Germinal center (tissue), 1 donor: Measurements from ENCODE around the gene IFNW1.
"Not testable (repeated sequence)": the region's sequence is repeated elsewhere in the genome, so short reads cannot be mapped to it uniquely, and the experiment has no call there.

Source experiments
- DNase-seq: peaks from one replicate; pipeline ENCODE4 v3.0.0; 2012; ENCODE audit warnings: mixed read lengths, low spot score

Gene IFNW1

DNA sequence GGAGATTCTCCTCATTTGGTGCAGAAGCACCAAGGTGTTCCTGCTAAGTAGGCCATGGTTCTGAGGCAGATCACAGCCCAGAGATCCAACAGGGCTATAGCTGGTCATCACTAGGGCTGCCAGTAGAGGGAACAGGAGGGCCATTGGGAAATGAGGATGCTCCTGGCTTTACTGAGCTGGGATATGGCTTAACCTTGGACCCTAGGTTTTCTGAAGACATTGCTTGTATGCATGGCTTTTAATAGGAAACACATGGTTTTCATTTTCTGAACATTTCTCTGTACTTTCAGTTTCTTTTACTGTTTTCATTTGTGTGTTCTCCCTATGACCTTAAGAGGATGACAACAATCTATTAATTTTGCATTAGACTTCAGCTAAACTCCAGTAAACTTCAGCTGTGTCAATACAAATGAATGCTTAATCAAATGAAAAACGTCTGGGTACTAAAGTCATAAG, at the start of gene IFNW1:
Gene IFNW1, minus strand, starts transcription at position 406 of the 456 bp plus-strand sequence. Its CDS starts 262 bp downstream, at position 144.
- DNase-seq = no peak

DNA sequence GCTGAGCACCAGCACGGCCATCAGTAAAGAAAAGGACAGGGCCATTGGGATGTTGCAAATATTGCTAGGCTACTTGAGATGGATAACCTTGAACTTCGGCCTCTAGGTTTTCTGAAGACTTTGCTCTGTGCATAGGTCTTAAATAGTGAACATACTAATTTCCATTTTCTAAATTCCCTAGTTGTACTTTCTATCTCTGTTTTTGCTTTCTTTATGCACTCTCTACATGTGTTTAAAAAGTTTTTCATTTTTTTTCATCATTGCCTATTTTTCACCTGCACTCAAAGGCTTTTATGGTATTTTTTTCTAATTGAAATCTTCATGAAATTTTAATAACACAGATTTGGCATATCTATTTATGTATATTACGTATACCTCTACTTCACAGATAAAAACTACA, 45.9 kb upstream of the IFNW1 start, which contains the start of gene IFNA4:
Gene IFNA4, minus strand, starts transcription at position 101 of the 400 bp plus-strand sequence. Its CDS starts 56 bp downstream, at position 45.
- not testable (repeated sequence) for DNase-seq

DNA sequence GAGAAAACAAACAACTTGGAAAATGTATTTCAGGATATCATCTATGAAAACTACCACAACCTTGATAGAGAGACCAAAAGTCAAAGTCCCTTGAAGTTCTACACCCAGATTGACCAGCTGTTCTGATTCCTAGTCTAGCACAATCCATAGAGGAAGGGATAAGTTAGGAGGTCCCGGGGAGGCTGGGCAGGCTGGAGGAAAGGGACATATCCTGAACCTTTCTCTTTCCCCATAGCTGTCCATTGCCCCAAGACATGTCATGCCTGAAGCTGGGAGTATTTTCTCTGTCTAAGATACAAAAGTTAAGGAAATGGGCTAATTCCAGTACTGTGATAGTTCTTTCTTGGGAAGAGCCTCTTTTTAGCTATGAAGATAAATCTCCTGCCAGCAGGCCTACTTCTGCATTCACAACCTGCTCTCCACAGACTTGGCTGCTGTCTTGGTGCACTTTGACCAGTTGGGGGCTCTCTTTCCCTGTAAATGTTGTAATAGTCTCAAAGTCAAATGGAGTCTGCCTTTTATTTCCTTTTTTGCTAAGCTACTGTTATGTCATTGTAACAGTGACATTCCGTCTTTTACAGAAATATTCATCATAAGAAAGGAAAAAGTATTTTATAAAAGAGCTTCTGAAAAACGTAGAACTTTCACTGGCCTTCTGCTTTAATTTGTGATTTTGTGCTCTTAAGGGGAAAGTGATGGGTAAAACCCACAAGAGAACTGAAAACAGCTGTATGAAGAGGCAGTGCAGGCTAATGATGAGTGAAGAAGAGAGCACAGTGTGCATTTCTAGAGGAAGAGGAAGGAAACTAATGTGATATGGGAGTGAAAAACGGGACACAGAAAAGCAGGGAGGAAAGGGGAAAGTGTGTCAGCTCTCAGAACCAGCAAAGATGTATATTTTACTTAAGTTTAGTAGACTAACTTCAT, 41.4 kb upstream of the IFNW1 start:
- DNase-seq = not testable (repeated sequence)

- no peak for DNase-seq
Observed at GRCh38 chr9:21174671-21175070, 33.0 kb upstream of the IFNW1 start.

DNA sequence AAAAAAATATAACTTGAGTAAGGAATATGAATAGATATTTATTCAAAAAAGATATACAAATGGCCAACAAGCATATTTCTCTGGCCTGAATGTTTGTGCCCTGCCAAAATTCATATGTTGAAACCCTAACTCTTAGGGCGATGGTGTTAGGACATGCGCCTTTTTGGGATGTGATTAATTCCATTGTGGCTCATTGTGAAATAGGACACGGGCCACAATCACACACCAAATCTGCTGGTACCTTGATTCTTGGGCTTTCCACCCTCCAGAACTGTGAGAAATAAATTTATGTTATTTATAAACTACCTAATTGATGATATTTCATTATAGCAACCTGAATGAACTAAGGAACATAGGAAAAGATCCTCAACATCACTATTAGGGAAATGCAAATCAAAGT, 30.5 kb upstream of the IFNW1 start:
- no peak for DNase-seq

DNA sequence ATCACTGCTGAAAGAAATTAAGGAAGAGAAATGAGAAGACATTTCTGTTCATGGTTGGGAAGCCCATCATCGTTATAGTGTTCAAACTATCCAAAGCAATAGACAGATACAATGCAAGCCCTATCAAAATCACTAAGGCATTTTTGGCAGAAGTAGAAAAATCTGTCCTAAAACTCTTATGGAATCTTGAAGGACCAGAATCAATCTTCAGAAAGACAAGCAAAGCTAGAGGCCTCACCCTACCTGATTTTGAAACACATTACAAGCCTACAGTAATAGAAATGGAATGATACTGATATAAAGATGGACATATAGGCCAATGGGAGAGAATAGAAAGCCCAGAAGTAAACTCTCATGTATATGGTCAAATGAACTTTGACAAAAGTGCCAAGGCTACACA, 29.7 kb upstream of the IFNW1 start:
- DNase-seq = no peak

DNA sequence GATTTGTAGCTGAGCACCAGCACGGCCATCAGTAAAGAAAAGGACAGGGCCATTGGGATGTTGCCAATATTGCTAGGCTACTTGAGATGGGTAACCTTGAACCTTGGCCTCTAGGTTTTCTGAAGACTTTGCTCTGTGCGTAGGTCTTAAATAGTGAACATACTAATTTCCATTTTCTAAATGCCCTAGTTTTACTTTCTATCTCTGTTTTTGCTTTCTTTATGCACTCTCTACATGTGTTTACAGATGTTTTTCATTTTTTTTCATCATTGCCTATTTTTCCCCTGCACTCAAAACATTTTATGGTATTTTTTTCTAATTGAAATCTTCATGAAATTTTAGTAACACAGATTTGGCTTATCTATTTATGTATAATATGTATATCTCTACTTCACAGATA, 24.9 kb upstream of the IFNW1 start, which contains the start of gene IFNA21:
Gene IFNA21, minus strand, starts transcription at position 101 of the 400 bp plus-strand sequence. Its CDS starts 48 bp downstream, at position 53.
- not testable (repeated sequence) for DNase-seq

- DNase-seq = no peak
Observed at GRCh38 chr9:21165516-21165915, 23.9 kb upstream of the IFNW1 start.

GRCh38 chr9:21160178-21160577, 18.5 kb upstream of the IFNW1 start:
- DNase-seq = no peak

- DNase-seq = no peak
Observed at GRCh38 chr9:21155501-21155900, 13.9 kb upstream of the IFNW1 start.

DNA sequence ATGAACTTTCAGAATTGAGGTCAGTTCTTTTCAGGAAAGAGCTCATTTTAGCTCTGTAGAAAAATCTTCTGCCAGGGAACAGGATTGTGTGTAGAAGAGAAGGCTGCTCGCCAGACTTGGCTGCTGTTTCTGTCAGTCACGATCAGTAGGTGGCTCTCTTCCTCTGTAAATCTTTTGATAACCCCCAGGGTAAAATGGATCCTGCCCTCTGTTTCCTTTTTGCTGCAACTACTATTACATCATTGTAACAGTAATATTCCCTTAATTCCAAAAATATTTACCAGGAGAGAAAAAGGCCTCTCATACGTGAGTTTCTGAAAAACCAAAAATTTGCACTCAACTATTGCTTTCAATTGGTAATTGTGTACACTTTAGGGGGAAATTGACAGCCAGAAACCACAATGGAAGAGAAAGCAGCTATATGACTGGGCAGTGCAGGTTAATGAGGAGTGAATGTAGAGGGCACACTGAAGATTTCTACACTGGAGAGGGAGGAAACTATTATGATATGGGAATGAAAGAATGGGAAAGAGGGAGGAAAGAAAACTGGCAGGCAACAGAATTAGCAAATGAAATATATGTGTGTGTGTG, 12.5 kb upstream of the IFNW1 start:
- DNase-seq = no peak

- DNase-seq = no peak
Observed at GRCh38 chr9:21153336-21154017, 11.8 kb upstream of the IFNW1 start.

GRCh38 chr9:21144603-21145002, 3.0 kb upstream of the IFNW1 start:
- DNase-seq = no peak

GRCh38 chr9:21137020-21137419, 4.6 kb downstream of the IFNW1 start:
- DNase-seq = no peak

- DNase-seq = no peak
Observed at GRCh38 chr9:21135736-21136135, 5.9 kb downstream of the IFNW1 start.

DNA sequence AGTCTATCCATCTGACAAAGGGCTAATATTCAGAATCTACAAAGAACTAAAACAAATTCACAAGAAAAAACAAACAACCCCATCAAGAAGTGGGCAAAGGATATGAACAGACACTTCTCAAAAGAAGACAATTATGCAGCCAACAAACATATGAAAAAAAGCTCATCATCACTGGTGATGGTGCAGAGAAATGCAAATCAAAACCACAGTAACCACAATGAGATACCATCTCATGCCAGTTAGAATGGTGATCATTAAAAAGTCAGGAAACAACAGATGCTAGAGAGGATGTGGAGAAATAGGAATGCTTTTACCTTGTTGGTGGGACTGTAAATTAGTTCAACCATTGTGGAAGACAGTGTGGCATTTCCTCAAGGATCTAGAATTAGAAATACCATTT, 13.4 kb downstream of the IFNW1 start:
- DNase-seq = not testable (repeated sequence)

DNA sequence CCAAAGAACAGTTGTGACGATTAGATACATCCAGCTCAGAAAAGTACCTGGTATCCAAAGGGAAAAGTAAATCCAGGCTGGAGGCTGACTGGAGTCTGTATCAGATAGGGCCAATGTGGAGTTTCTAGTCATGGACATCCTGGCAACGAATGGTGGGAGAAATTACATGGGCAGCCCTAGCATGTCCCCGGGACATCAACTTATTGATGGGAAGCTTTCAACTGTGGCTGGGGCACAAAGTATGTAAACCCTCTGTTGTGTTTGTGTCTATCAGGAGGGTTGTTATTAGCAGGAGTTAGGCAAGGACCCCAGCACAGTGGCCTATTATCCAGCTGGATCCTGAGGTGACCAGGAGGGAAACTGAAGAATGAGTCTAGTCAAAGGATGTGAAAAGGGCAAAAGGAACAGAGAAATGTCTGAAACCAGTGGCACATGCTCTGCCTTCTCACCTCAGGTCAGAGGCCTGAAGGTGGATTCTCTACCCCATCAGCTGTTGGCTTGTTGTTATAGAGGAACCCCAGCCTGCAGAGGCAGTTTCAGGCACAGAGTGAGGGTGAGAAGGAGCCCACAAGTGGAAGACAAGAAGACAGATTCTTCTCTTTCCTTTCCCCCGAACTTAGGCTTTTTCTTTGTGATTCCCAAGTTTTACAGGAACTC, 19.9 kb downstream of the IFNW1 start:
- DNase-seq = no peak

GRCh38 chr9:21121079-21121478, 20.6 kb downstream of the IFNW1 start:
- DNase-seq = no peak

GRCh38 chr9:21119093-21119770, 22.4 kb downstream of the IFNW1 start:
- no peak for DNase-seq

GRCh38 chr9:21114311-21114710, 27.3 kb downstream of the IFNW1 start:
- no peak for DNase-seq
